Measurements from ENCODE around the gene RPH3AL.

DNA sequence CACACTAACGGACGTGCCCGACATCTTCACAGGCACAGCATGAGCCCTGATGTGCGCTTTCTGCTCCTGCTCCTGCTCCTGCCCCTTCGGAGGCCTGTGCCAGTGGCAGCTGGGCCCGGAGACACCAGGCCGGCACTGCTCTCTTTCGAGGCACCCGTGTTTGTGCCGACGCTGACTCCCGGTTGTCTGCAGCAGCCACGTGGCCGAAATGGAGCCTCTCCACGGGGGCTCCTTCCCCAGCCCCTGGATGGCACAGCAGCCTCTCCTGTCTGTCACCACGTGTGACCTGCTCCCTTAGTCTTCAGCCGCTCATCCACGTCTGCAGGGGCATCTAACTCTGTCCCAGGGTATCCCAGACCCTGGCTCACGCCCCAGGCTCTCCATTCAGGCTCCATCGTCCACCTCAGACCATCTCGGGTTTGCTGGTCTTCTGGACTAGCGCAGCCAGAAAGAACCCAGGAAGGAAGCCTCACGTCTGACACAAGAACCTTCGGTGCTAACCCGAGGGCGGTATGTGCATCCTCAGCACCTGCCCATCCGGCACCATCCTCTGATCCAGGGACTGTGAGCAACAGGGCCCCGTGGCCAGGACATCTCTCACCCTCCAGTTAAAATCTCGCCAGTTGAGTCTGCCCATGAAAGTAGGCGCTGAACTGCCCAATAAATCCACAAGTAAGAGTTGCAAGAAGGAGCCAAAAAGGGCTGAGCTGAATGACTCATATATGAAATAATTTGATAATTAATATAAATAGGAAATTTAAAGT is 4.2 kb upstream of the RPH3AL start:
- TF ChIP-seq RARB (CRISPR knock-in tag; IDR thresholded peaks at IDR 0.05) (no peak), ZNF565 (CRISPR knock-in tag; conservative IDR thresholded peaks at IDR 0.05; ENCODE audit: low read depth) (no peak), PATZ1 (CRISPR knock-in tag; IDR thresholded peaks at IDR 0.05; ENCODE audit: borderline replicate concordance) (no peak)
